Breast epithelium (tissue), 4 donors: ENCODE measurements around the gene CD53. TPM values are rescaled to one million over a fixed set of nuclear protein-coding genes. Genes with fewer than 3 reads are reported as not detected.
"Not testable (repeated sequence)": the region's sequence is repeated elsewhere in the genome, so short reads cannot be mapped to it uniquely, and the experiment has no call there.

ENCODE experiments used
- DNase-seq, 2 donors: peaks; one replicate each; pipeline ENCODE4 v3.0.0-alpha.2; 2019; ENCODE audit warnings: low spot score in 2 of 2
- H3K27ac ChIP-seq, 2 donors: fragments of 200-600 bp; sonication (generic) in 1 of 2; one replicate each; pipeline ENCODE4 v1.5.1; 2016 to 2019; ENCODE audit warnings: mild to moderate bottlenecking in 1 of 2
- H3K27me3 ChIP-seq, 2 donors: fragments of 200-600 bp; sonication (generic) in 1 of 2; one replicate each; pipeline versions ENCODE4 v1.5.1 to v1.6.0; 2017 to 2019; ENCODE audit warnings: control low read depth in 1 of 2, mild to moderate bottlenecking in 1 of 2
- H3K36me3 ChIP-seq: fragments of 200-600 bp; one replicate; pipeline ENCODE4 v1.5.1; 2019
- H3K4me1 ChIP-seq, 2 donors: fragments of 200-600 bp; sonication (generic); one replicate each; pipeline ENCODE4 v1.5.1; 2016 to 2019; ENCODE audit warnings: control low read depth in 1 of 2
- H3K4me3 ChIP-seq, 3 donors: fragments of 200-600 bp; sonication (generic); 1 replicate in 2 of 3; 2 replicates in 1 of 3; pipeline ENCODE4 v1.5.1; 2016 to 2019; ENCODE audit warnings: mild to moderate bottlenecking in 3 of 3, moderate library complexity in 2 of 3
- H3K9me3 ChIP-seq, 2 donors: fragments of 200-600 bp; sonication (generic) in 1 of 2; one replicate each; pipeline ENCODE4 v1.5.1; 2016 to 2019; ENCODE audit warnings: control low read depth in 1 of 2
- POLR2A ChIP-seq: fragments of 450-650 bp; IDR thresholded peaks from one replicate; pipeline ENCODE4 v1.6.1; 2016; ENCODE audit warnings: antibody characterized with exemption, mild to moderate bottlenecking, moderate library complexity
- POLR2AphosphoS5 ChIP-seq, 3 donors: sonication (generic); formaldehyde crosslinking; IDR thresholded peaks; one replicate each; pipeline ENCODE4 v1.6.1; 2017; ENCODE audit warnings: antibody characterized with exemption in 3 of 3
- intact Hi-C: fragments of 100-400 bp; cut with DNase I; formaldehyde crosslinking; loops from one replicate; pipeline ENCODE4 v1.15.1; 2023; ENCODE audit warnings: low total_unique reads
- total RNA-seq, 3 donors: library from RNA; depleted of rRNA; stranded (reverse); fragments of >200 nt; gene quantifications; one replicate each; pipeline ENCODE4 v1.1.0, GENCODE V29; 2016
- TF ChIP-seq, protein P1 (sequence below), 3 donors: fragments of 450-650 bp; IDR thresholded peaks; one replicate each; pipeline ENCODE4 v1.5.1; 2016 to 2017; ENCODE audit warnings: antibody characterized with exemption in 3 of 3, mild to moderate bottlenecking in 3 of 3, moderate library complexity in 3 of 3

The CD53 gene, protein sequence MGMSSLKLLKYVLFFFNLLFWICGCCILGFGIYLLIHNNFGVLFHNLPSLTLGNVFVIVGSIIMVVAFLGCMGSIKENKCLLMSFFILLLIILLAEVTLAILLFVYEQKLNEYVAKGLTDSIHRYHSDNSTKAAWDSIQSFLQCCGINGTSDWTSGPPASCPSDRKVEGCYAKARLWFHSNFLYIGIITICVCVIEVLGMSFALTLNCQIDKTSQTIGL
- total RNA-seq = 10 to 100 TPM; 36.1 to 72.6 (median 50.2) TPM

DNA sequence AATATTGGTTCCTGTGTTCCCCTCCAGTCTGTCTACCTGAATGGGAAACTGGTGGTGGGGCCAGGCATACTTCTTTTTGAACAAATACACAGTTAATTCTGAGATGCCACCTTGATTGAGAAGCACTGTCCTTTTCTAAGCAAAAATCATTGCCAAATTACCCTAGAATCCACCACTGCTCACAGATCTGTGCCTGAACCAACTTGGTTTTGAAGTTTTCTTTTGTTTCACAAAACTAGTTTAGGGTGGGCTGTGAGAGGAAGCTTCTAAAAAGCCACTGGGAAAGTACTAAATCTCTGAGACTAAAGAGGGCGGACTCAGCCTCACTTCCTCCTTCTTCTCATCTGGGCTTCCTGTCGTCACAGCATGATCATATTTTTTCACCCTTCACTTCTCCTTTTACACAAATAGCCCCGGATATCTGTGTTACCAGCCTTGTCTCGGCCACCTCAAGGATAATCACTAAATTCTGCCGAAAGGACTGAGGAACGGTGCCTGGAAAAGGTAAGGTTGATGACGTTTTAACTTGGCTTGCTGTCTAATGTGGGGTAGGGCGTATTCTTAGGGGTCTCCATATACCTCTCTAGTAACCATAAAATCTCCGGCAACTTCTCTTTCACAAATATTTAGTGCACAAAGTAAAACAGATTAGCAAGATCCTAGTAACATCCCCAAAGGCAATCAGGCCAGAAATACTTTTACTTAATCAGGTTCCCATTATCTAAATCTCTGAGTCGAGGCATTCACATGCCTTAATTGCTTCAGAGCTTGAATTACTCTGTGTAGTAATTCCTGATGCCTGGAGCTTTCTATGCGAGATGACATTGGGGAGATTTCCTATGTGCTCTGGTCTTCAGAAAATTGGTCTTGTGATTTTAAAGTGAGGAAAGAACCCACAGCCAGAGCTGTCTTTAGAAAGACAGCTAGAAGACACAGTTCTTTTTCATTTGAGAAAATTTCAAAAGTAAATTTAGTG, at the start of gene CD53:
CD53 (plus strand) TSS at position 404 of the 976 bp plus-strand sequence. CDS start 18,261 bp downstream, outside the sequence.
- peak within 1 kb of the TSS; percentile 22 to 33 (median 23) for H3K4me3 ChIP-seq

DNA sequence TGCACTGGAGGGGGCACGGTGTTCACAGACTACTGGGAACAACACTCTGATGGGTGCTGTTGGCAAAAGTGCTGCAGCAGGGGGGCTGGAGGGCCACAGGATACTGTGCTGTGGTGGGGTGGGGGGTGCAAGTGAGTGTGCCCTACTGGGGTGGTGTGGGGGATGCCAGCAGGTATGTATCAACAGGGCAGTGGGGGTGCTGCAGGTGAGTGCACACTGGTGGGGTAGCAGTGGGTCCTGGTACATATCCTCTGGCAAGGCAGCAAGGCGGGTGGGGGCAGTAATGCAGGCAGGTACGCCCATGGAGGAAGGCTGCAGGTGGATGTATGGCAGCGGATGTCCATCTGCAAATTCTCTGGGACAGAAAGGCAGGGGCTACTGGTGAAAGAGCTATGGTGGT, 48.8 kb upstream of the CD53 start:
- Histone ChIP-seq H3K4me1 (no peaks in the 10 kb centered on the region), H3K4me3 (no peak overlapping the region), H3K36me3 (no peaks in the 10 kb centered on the region), H3K27me3 (peaks cover 2 to 7% of the 10 kb centered on the region in 2 donors), H3K27ac (no peak overlapping the region), H3K9me3 (no peaks in the 10 kb centered on the region)
- intact Hi-C loops = no loop called here
- no peak for DNase-seq
- TF ChIP-seq POLR2A = no peak

More for the DNA sequence above, at the start of gene CD53:
- Histone ChIP-seq H3K36me3 (no peaks in the 10 kb centered on the region), H3K4me1 (no peaks in the 10 kb centered on the region), H3K27ac (peak within 1 kb of the TSS in 1 of 2 donors; percentile 28), H3K9me3 (peaks cover 0 to 2% of the 10 kb centered on the region in 2 donors), H3K27me3 (no peaks in the 10 kb centered on the region)
- DNase-seq = no peak
- intact Hi-C loops = no loop called here
- TF ChIP-seq, protein P1, sequence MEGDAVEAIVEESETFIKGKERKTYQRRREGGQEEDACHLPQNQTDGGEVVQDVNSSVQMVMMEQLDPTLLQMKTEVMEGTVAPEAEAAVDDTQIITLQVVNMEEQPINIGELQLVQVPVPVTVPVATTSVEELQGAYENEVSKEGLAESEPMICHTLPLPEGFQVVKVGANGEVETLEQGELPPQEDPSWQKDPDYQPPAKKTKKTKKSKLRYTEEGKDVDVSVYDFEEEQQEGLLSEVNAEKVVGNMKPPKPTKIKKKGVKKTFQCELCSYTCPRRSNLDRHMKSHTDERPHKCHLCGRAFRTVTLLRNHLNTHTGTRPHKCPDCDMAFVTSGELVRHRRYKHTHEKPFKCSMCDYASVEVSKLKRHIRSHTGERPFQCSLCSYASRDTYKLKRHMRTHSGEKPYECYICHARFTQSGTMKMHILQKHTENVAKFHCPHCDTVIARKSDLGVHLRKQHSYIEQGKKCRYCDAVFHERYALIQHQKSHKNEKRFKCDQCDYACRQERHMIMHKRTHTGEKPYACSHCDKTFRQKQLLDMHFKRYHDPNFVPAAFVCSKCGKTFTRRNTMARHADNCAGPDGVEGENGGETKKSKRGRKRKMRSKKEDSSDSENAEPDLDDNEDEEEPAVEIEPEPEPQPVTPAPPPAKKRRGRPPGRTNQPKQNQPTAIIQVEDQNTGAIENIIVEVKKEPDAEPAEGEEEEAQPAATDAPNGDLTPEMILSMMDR (IDR thresholded peaks at IDR 0.05) = no peak
- no peak for TF ChIP-seq POLR2AphosphoS5 (IDR thresholded peaks at IDR 0.05)
- no peak for TF ChIP-seq POLR2A

DNA sequence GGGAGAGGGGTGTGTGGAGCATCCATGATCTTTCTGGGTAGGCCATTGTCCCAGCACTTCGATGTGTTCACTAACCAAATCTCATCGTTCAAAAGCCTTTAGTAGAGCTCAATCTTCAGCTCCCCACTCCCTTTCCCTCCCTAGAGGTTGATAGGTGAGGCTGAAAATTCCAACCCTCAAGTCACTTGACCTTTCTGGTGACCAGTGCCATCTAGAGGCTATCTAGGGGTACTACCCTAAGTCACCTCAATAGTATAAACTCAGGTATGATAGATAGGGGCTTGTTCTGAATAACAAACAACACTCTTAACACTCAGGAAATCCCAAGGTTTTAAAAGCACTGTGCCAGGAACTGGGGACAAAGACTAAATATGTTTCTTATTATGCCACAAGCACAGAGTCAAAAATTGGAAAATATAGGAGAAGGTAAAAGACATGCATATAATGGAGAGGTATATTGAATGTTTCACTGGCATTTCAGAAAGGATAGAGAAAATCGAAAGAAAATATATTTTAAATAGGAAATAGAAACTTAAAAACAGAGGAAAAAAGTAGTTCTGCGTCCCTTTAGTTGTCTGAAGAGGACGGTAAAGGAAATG, 42.9 kb upstream of the CD53 start:
- TF ChIP-seq, protein P1 (IDR thresholded peaks at IDR 0.05) = peak in 2 of 3 donors; percentile 18 to 35
- TF ChIP-seq POLR2A = no peak
- intact Hi-C loops = no loop called here

DNA sequence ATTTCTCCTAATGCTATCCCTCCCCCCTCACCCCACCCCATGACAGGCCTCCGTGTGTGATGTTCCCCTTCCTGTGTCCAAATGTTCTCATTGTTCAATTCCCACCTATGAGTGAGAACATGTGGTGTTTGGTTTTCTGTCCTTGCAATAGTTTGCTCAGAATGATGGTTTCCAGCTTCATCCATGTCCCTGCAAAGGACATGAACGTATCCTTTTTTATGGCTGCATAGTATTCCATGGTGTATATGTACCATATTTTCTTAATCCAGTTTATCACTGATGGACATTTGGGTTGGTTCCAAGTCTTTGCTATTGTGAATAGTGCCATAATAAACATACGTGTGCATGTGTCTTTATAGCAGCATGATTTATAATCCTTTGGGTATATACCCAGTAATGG, 39.2 kb upstream of the CD53 start:
- H3K36me3 ChIP-seq, H3K27me3 ChIP-seq, H3K27ac ChIP-seq, intact Hi-C loops, H3K4me1 ChIP-seq, H3K4me3 ChIP-seq, DNase-seq, H3K9me3 ChIP-seq: not testable (repeated sequence)

More for the DNA sequence above, 42.9 kb upstream of the CD53 start:
- Histone ChIP-seq H3K4me1 (no peaks in the 10 kb centered on the region), H3K27me3 (no peaks in the 10 kb centered on the region), H3K36me3 (no peaks in the 10 kb centered on the region), H3K27ac (no peak overlapping the region), H3K4me3 (no peak overlapping the region), H3K9me3 (no peaks in the 10 kb centered on the region)
- no peak for DNase-seq

DNA sequence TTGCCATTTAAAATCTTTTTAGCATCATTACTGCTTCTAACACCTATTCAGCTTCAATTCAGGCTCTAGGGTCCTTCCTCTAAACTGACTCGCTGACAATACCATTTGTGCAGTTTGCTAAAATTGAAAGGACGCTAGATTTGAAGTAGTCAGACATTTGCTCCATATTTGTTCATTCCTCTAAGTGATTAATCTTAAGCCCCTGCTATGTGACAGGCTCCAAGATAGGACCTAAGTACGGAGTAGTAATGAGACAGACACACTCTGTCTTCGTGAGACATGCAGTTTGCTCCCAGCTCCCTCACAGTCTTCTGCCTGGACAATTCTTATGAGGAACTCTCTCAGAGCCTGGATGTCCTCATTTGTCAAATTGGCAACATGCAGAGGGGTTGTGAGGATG, 26.1 kb upstream of the CD53 start:
- Histone ChIP-seq H3K9me3 (peaks cover 0 to 4% of the 10 kb centered on the region in 2 donors), H3K27me3 (no peaks in the 10 kb centered on the region), H3K36me3 (no peaks in the 10 kb centered on the region), H3K4me1 (no peaks in the 10 kb centered on the region), H3K27ac (no peak overlapping the region), H3K4me3 (no peak overlapping the region)
- intact Hi-C loops = no loop called here
- DNase-seq = no peak
- TF ChIP-seq POLR2A (no peak), POLR2AphosphoS5 (IDR thresholded peaks at IDR 0.05) (no peak)
- TF ChIP-seq, protein P1 (IDR thresholded peaks at IDR 0.05) = no peak
